ENCODE measurements around the gene CRPPA.
"Not testable (repeated sequence)": the region's sequence is repeated elsewhere in the genome, so short reads cannot be mapped to it uniquely, and the experiment has no call there.

GRCh38 chr7:16383103-16383502 is 38.2 kb downstream of the CRPPA start:
- TF ChIP-seq POLR2A, CTCF (IDR thresholded peaks at IDR 0.05): not testable (repeated sequence)

Data from adrenal gland (tissue), 5 donors.